Fibroblast of villous mesenchyme (primary cell): ENCODE data around the gene TFB2M. TPM values are rescaled to one million over a fixed set of nuclear protein-coding genes. Genes with fewer than 3 reads are reported as not detected.

ENCODE experiments used
- DNase-seq: peaks from one replicate; pipeline ENCODE4 v3.0.0-alpha.2; 2010; ENCODE audit warnings: low read depth
- H3K4me3 ChIP-seq: 2 replicates; pipeline ENCODE4 v1.5.1; 2011; ENCODE audit warnings: low read depth, mild to moderate bottlenecking, low read length
- CTCF ChIP-seq: IDR thresholded peaks from 2 replicates; pipeline ENCODE4 v1.5.1; 2012; ENCODE audit warnings: low read depth, mild to moderate bottlenecking, low read length; ENCODE audit not compliant: insufficient read depth
- total RNA-seq: library from RNA; depleted of rRNA; stranded (reverse); fragments of >200 nt; gene quantifications from 2 replicates; pipeline ENCODE4 v1.2.3, GENCODE V29; 2012

The TFB2M gene
- total RNA-seq, 1 donor = 29.4 TPM

GRCh38 chr1:246602194-246602593, 36.1 kb upstream of the TFB2M start:
- H3K4me3 ChIP-seq = no peak overlapping the region
- DNase-seq = peak; percentile 44
- no peak for TF ChIP-seq CTCF

GRCh38 chr1:246600579-246600978, 34.5 kb upstream of the TFB2M start:
- no peak for DNase-seq
- TF ChIP-seq CTCF = no peak
- no peak overlapping the region for H3K4me3 ChIP-seq

- no peak for TF ChIP-seq CTCF
- no peak overlapping the region for H3K4me3 ChIP-seq
- no peak for DNase-seq
Observed at GRCh38 chr1:246599315-246599714, 33.3 kb upstream of the TFB2M start.

- no peak for DNase-seq
- no peak overlapping the region for H3K4me3 ChIP-seq
Observed at GRCh38 chr1:246597971-246598370, 31.9 kb upstream of the TFB2M start.

GRCh38 chr1:246597340-246597739, 31.3 kb upstream of the TFB2M start:
- TF ChIP-seq CTCF = no peak
- peak; percentile 93 for DNase-seq
- H3K4me3 ChIP-seq = no peak overlapping the region

More at GRCh38 chr1:246597971-246598370, 31.9 kb upstream of the TFB2M start:
- TF ChIP-seq CTCF = no peak

DNA sequence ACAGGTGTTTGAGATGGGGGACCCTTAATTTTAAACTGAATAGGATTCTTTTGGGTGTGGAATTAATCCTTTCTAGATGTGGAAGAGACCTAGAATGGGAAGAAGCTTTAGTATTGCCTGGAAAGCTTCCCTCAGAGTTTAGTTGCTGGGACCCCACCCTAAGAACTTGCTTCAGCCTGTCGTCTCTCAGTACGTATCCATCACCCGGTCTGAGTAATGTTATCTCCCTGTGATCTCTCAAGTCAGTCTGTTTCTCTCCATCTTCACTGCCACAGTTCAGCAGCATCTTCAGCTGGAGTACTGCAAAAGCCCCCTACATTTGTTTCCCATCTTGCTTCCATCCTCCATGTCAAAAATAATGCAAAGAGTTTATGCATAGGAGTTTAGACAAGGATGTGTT, 29.1 kb upstream of the TFB2M start:
- no peak for DNase-seq
- H3K4me3 ChIP-seq = no peak overlapping the region
- TF ChIP-seq CTCF = no peak

DNA sequence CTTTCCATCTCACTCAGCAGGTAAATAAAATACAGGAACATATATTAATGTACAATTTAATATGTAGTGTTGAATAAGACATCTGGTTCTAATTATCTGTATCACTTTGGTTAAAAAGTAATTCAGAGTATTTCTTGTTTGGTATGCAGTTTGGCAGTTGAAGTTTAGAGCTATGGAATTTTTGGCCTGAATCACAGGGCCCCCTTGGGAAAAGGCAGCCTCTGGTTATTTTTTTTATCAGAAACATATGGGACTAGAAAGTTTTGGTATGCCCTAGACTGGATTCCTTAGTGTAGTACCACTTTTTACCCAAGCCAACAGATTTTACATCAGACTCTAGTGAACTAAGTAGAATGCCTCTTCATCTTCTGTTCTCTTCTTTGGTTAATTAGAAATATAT, 26.6 kb upstream of the TFB2M start:
- H3K4me3 ChIP-seq = no peak overlapping the region
- no peak for TF ChIP-seq CTCF

More for the DNA sequence above, 26.6 kb upstream of the TFB2M start:
- peak; percentile 86 for DNase-seq
